OCI-LY1 (cell line): ENCODE results near the gene IGSF9B.

Experiments
- CTCF ChIP-seq: fragments of 200-600 bp; sonication (generic), shearing (Covaris generic); IDR thresholded peaks from 2 replicates; pipeline ENCODE4 v1.5.1; 2017; ENCODE audit warnings: mild to moderate bottlenecking, antibody characterized with exemption, low read length, moderate library complexity, mixed read lengths
- EZH2 ChIP-seq: fragments of 200-600 bp; sonication (generic), shearing (Covaris generic); IDR thresholded peaks from 2 replicates; pipeline ENCODE4 v1.8.0; 2017; ENCODE audit warnings: borderline replicate concordance, mixed run types, mild to moderate bottlenecking, antibody characterized with exemption, low read length, moderate library complexity, mixed read lengths

- TF ChIP-seq CTCF: peak; percentile 30; the same call in 1 of the 2 replicates
- TF ChIP-seq EZH2: no peak
Measured at GRCh38 chr11:133911171-133911570, 45.6 kb downstream of the IGSF9B start.
